Osteoblast (primary cell): ENCODE measurements around the gene TREM1. TPM values are rescaled to one million over a fixed set of nuclear protein-coding genes. Genes with fewer than 3 reads are reported as not detected.
A peak's percentile ranks its signal among the peaks of the same experiment; 100 is the strongest.

Experiments
- DNase-seq: peaks from one replicate; pipeline ENCODE4 v3.0.0; 2011; ENCODE audit warnings: low spot score, mixed read lengths; ENCODE audit not compliant: insufficient read length; ENCODE audit errors: missing footprints
- H2AFZ ChIP-seq: 2 replicates; pipeline ENCODE4 v1.6.0; 2011; ENCODE audit warnings: mild to moderate bottlenecking, low read length
- H3K27ac ChIP-seq: 2 replicates; pipeline ENCODE4 v1.5.1; 2011; ENCODE audit warnings: mild to moderate bottlenecking, low read depth, low read length, moderate library complexity
- H3K27me3 ChIP-seq: 2 replicates; pipeline ENCODE4 v1.6.0; 2012; ENCODE audit warnings: mild to moderate bottlenecking, control low read depth, inconsistent platforms, low read length, moderate library complexity; ENCODE audit not compliant: insufficient read depth
- H3K36me3 ChIP-seq: 2 replicates; pipeline ENCODE4 v1.5.1; 2011; ENCODE audit warnings: mild to moderate bottlenecking, low read length, control low read depth, moderate library complexity; ENCODE audit not compliant: insufficient read depth
- H3K4me1 ChIP-seq: 2 replicates; pipeline ENCODE4 v1.5.1; 2011; ENCODE audit warnings: mild to moderate bottlenecking, low read length, control low read depth, moderate library complexity; ENCODE audit not compliant: insufficient read depth
- H3K4me2 ChIP-seq: 2 replicates; pipeline ENCODE4 v1.6.0; 2011; ENCODE audit warnings: mild to moderate bottlenecking, low read length; ENCODE audit not compliant: insufficient read depth
- H3K4me3 ChIP-seq: fragments of 200-600 bp; sonication (generic); 3 replicates; pipeline ENCODE4 v1.5.1; 2012; ENCODE audit warnings: mild to moderate bottlenecking, low read length, inconsistent platforms; ENCODE audit not compliant: insufficient read depth
- H3K79me2 ChIP-seq: 2 replicates; pipeline ENCODE4 v1.6.0; 2012; ENCODE audit warnings: mild to moderate bottlenecking, low read length, control low read depth, inconsistent platforms; ENCODE audit not compliant: insufficient read depth
- H3K9me3 ChIP-seq: 2 replicates; pipeline ENCODE4 v1.5.1; 2011; ENCODE audit warnings: low read depth, low read length, control low read depth
- H4K20me1 ChIP-seq: 2 replicates; pipeline ENCODE4 v1.6.0; 2012; ENCODE audit warnings: mild to moderate bottlenecking, low read length, control low read depth; ENCODE audit not compliant: insufficient read depth
- total RNA-seq: library from RNA; depleted of rRNA; stranded (reverse); fragments of >200 nt; gene quantifications from 2 replicates; pipeline ENCODE4 v1.2.3, GENCODE V29; 2012
- TF ChIP-seq, protein P1 (sequence below): IDR thresholded peaks from 2 replicates; pipeline ENCODE4 v1.5.1; 2011; ENCODE audit warnings: mild to moderate bottlenecking, low read depth, low read length, moderate library complexity; ENCODE audit errors: extremely low read depth

The TREM1 gene
- total RNA-seq, 1 donor = 0.72 TPM

DNA sequence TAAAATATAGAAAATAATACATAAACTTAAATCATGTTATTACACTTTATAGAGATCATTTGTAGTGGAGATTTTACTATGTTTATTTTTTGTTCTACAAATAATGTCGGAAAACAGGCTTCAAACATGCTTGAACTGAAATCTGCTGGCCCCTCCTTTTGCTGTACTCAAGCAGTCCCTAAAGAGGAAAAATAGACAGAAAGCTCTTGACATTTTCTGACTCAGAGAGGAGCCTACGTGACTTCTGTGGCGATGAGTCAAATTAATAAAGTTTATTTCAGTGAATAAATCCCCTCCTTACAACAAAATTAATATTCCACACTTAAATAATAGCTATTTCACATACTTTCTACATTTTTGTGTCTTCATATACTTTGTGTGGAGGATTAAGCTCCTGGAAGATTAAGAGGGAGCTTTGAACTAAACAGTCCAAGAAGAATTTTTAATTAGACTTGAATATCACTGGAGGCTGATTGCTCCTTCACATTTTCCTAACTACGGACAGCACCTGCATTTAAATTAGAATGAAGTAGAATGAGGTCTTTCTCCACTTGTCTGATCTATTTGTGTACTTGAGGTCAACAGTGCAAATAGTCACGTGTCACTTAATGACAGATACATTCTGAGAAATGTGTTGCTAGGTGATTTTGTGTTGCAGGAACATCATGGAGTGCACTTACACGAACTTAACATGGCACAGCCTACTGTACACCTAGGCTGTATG is 1.7 kb upstream of the TREM1 start:
- Histone ChIP-seq H4K20me1 (no peaks in the 10 kb centered on the region), H3K79me2 (no peaks in the 10 kb centered on the region), H3K4me3 (no peak overlapping the region), H3K27ac (no peak overlapping the region), H2AFZ (no peak overlapping the region), H3K4me2 (no peak overlapping the region), H3K27me3 (peaks cover 6% of the 10 kb centered on the region), H3K4me1 (peaks cover 3% of the 10 kb centered on the region), H3K9me3 (no peaks in the 10 kb centered on the region), H3K36me3 (no peaks in the 10 kb centered on the region)
- DNase-seq = no peak
- TF ChIP-seq, protein P1, sequence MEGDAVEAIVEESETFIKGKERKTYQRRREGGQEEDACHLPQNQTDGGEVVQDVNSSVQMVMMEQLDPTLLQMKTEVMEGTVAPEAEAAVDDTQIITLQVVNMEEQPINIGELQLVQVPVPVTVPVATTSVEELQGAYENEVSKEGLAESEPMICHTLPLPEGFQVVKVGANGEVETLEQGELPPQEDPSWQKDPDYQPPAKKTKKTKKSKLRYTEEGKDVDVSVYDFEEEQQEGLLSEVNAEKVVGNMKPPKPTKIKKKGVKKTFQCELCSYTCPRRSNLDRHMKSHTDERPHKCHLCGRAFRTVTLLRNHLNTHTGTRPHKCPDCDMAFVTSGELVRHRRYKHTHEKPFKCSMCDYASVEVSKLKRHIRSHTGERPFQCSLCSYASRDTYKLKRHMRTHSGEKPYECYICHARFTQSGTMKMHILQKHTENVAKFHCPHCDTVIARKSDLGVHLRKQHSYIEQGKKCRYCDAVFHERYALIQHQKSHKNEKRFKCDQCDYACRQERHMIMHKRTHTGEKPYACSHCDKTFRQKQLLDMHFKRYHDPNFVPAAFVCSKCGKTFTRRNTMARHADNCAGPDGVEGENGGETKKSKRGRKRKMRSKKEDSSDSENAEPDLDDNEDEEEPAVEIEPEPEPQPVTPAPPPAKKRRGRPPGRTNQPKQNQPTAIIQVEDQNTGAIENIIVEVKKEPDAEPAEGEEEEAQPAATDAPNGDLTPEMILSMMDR = no peak

DNA sequence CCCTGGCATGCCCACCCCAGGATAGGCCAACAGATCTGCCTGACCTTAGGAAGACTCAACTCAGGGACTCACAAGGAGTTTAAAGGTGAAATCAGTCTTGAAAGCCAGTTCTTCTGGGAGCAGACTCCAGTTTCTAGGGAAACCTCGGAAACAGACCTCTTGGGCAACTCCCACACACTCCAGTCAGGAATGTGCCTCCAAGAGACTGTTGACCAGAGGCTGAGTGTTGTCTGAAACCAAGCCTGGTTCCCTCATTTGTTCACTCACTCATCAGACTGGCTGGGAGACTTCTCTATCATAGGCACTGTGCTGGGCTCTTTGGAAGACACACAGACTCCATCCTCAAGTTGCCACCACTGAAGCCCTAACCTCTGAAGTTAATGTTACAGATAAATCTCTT is 1.8 kb downstream of the TREM1 start:
- Histone ChIP-seq H3K9me3 (no peaks in the 10 kb centered on the region), H3K4me3 (no peak overlapping the region), H3K4me2 (no peak overlapping the region), H3K79me2 (no peaks in the 10 kb centered on the region), H2AFZ (no peak overlapping the region), H3K27me3 (no peaks in the 10 kb centered on the region), H3K4me1 (peaks cover 3% of the 10 kb centered on the region), H3K27ac (no peak overlapping the region), H3K36me3 (no peaks in the 10 kb centered on the region), H4K20me1 (no peaks in the 10 kb centered on the region)
- TF ChIP-seq, protein P1 = no peak
- DNase-seq = peak; percentile 51

DNA sequence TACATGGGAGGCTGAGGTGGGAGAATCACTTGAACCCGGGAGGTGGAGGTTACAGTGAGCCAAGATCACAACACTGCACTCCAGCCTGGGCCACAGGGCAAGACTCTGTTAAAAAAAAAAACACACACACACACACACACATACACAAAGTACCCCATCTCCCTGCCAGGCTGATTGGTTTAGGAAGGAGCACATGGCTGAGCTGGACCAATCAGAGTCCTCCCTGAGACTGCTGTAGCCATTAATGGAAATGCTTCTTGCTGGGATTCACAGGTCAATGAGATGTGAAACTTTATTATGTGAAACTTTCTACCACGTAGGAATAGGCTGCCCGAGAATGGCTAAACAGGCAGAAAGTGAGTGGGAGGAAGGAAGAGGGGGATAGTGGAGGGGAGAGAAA is 2.9 kb downstream of the TREM1 start:
- Histone ChIP-seq H3K4me3 (no peak overlapping the region), H3K4me2 (no peak overlapping the region), H2AFZ (no peak overlapping the region), H3K36me3 (no peaks in the 10 kb centered on the region), H3K27me3 (no peaks in the 10 kb centered on the region), H3K27ac (no peak overlapping the region), H3K4me1 (peaks cover 3% of the 10 kb centered on the region), H4K20me1 (no peaks in the 10 kb centered on the region), H3K79me2 (no peaks in the 10 kb centered on the region), H3K9me3 (no peaks in the 10 kb centered on the region)
- DNase-seq = no peak
- TF ChIP-seq, protein P1 = no peak

DNA sequence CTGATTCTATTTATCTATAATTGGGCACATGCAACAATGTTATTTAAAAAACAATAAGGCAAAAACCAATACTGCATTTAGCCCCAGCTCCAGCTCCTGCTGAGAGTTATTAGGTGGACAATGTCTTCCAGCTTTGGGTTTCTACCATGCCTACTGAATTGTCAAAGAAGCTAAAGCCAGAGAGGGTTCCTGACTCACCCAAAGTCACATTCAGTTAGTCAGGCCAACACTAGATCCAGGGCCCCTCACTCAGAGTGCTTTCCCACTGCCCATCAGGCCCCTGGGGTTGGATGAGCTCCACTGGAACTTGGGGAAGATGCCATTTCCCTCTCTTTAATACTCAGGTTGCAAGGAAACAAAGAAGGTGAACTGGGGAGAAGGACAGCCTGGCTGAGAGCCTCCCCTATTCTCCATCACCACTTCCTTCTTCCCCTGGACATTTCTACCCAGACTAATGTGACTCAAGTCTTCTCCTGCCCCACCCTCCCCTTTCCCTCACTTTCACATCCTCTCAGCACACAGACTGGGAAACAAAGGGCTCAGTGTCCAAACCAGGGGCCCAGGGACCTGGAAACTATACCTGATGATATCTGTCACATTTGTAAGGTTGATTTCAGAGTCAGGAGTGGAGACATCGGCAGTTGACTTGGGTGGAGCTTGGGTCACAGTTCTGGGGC is 6.0 kb downstream of the TREM1 start:
- TF ChIP-seq, protein P1 = no peak

More for the DNA sequence above, 6.0 kb downstream of the TREM1 start:
- H3K9me3 ChIP-seq = no peaks in the 10 kb centered on the region
- no peaks in the 10 kb centered on the region for H4K20me1 ChIP-seq
- H3K79me2 ChIP-seq = no peaks in the 10 kb centered on the region
- no peaks in the 10 kb centered on the region for H3K27me3 ChIP-seq
- no peak overlapping the region for H2AFZ ChIP-seq
- H3K4me1 ChIP-seq = no peaks in the 10 kb centered on the region
- no peak overlapping the region for H3K4me3 ChIP-seq
- H3K4me2 ChIP-seq = no peak overlapping the region
- H3K36me3 ChIP-seq = no peaks in the 10 kb centered on the region
- H3K27ac ChIP-seq = no peak overlapping the region
- DNase-seq = no peak
